Mammary epithelial cell (primary cell): ENCODE results near the gene FSCN2.

Experiments used
- CTCF ChIP-seq, 2 donors: IDR thresholded peaks in 1 of 2; conservative IDR thresholded peaks in 1 of 2; 2 replicates each; pipeline ENCODE4 v1.5.1; 2011 to 2012; ENCODE audit warnings: inconsistent platforms in 2 of 2, low read length in 2 of 2, mild to moderate bottlenecking in 2 of 2, control low read depth in 1 of 2, low read depth in 1 of 2; ENCODE audit not compliant: insufficient read depth in 1 of 2; ENCODE audit errors: extremely low read depth in 1 of 2
- EZH2 ChIP-seq: IDR thresholded peaks from 2 replicates; pipeline ENCODE4 v1.6.1; 2012; ENCODE audit warnings: low read length, inconsistent platforms, borderline replicate concordance

DNA sequence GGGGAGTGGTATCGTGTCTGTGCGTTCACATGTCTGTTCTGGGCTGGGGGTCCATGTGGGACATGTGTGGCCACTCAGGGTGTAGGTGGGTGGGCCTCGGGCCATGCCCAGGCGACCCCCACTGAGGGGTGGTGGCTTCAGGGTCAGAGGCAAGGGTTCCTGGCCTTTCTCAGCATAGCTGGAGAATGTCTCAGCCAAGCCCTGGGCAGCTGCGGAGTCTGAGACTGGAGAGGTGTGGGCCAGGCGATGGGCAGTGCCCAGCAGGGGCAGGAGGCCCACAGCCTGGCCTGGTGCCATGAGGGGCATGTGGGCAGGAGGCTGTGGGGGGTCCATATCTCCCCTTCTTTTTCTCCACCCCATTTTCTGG lies 1.2 kb downstream of the FSCN2 start:
- TF ChIP-seq CTCF (conservative IDR thresholded peaks at IDR 0.05 in 1 of 2, IDR thresholded peaks at IDR 0.05 in 1 of 2; ENCODE audit: extremely low read depth in 1 of 2, insufficient read depth in 1 of 2, low read depth in 1 of 2, low read length in 2 of 2) (no peak), EZH2 (no peak)
